OCI-LY3 (cell line): ENCODE results near the gene ERCC6L.

ENCODE experiments used
- CTCF ChIP-seq: fragments of 200-600, 300-600 bp; sonication (generic); IDR thresholded peaks from 2 replicates; pipeline ENCODE4 v1.5.1; 2014; ENCODE audit warnings: antibody characterized with exemption, low read length, low read depth
- EZH2phosphoT487 ChIP-seq: fragments of 200-600 bp; shearing (Covaris generic); IDR thresholded peaks from 2 replicates; pipeline ENCODE4 v1.6.1; 2018; ENCODE audit warnings: antibody characterized with exemption, mixed run types, low read depth

GRCh38 chrX:72271812-72272211 is 33.0 kb upstream of the ERCC6L start:
- no peak for TF ChIP-seq CTCF
- no peak for TF ChIP-seq EZH2phosphoT487
